AG09319 (cell line): ENCODE results near the gene EHF.

Experiments used
- DNase-seq: peaks from one replicate; pipeline ENCODE4 v3.0.0-alpha.2; 2010; ENCODE audit warnings: low read depth; ENCODE audit errors: extremely low read depth
- TF ChIP-seq, protein P1 (sequence below): IDR thresholded peaks from 2 replicates; pipeline ENCODE4 v1.5.1; 2011; ENCODE audit warnings: low read depth, mild to moderate bottlenecking, inconsistent platforms, low read length, moderate library complexity

Gene EHF

GRCh38 chr11:34594603-34595002 lies 26.3 kb upstream of the EHF start:
- TF ChIP-seq, protein P1, sequence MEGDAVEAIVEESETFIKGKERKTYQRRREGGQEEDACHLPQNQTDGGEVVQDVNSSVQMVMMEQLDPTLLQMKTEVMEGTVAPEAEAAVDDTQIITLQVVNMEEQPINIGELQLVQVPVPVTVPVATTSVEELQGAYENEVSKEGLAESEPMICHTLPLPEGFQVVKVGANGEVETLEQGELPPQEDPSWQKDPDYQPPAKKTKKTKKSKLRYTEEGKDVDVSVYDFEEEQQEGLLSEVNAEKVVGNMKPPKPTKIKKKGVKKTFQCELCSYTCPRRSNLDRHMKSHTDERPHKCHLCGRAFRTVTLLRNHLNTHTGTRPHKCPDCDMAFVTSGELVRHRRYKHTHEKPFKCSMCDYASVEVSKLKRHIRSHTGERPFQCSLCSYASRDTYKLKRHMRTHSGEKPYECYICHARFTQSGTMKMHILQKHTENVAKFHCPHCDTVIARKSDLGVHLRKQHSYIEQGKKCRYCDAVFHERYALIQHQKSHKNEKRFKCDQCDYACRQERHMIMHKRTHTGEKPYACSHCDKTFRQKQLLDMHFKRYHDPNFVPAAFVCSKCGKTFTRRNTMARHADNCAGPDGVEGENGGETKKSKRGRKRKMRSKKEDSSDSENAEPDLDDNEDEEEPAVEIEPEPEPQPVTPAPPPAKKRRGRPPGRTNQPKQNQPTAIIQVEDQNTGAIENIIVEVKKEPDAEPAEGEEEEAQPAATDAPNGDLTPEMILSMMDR, result no peak
- DNase-seq, result no peak

- DNase-seq, result no peak
- TF ChIP-seq, protein P1, result no peak
These were observed 25.5 kb upstream of the EHF start for GRCh38 chr11:34595391-34595790.

DNA sequence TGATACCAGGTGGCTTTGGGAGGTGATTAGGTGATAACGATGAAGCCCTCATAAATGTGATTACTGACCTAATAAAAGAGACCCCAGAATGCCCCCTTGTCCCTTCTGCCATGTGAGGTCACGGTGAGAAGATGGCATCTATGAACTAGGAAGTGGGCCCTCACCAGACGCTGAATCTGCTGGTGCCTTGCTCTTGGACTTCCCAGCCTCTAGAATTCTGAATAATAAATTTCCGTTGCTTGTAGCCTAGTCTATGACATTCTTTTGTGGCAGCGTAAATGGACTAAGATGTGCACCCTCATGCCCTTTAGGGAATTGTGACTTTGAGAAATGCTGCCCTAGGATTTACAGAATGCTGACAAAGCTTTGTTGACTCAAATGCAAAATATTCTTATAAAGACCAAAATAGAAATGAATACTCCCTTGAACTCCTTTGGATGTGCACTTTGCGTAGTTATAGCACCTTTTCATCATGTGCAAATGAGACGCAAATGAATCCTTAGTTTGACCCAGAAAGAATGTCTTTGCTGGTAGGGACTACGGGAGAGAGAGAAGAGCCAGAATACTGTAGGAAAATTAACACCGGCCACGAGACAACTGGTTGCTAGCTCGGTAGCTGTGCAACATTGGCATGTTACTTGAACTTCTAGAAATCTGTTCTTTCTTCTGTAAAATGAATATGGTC lies 24.8 kb upstream of the EHF start:
- DNase-seq, result no peak
- TF ChIP-seq, protein P1, result no peak

GRCh38 chr11:34599406-34599945 lies 21.4 kb upstream of the EHF start:
- TF ChIP-seq, protein P1, result no peak
- peak; percentile 42 for DNase-seq

- no peak for DNase-seq
These were observed 20.4 kb upstream of the EHF start for GRCh38 chr11:34600339-34601084.

GRCh38 chr11:34601085-34601444 lies 19.8 kb upstream of the EHF start:
- TF ChIP-seq, protein P1, result no peak
- no peak for DNase-seq

More at GRCh38 chr11:34600339-34601084, 20.4 kb upstream of the EHF start:
- TF ChIP-seq, protein P1, result no peak

- TF ChIP-seq, protein P1, result no peak
- DNase-seq, result no peak
These were observed 19.3 kb upstream of the EHF start for GRCh38 chr11:34601609-34602008.
